Right forelimb (tissue), 1 donor: ENCODE results near the gene SERGEF.

Experiments
- DNase-seq: peaks from one replicate; pipeline ENCODE4 v3.0.0-alpha.2; 2018

Gene SERGEF

GRCh38 chr11:17745023-17745772 lies 267.6 kb downstream of the SERGEF start:
- DNase-seq, result no peak

- no peak for DNase-seq
These were observed 268.5 kb downstream of the SERGEF start for GRCh38 chr11:17744151-17744940.

GRCh38 chr11:17743808-17744119 lies 269.1 kb downstream of the SERGEF start:
- DNase-seq, result no peak

- DNase-seq, result no peak
These were observed 269.6 kb downstream of the SERGEF start for GRCh38 chr11:17743026-17743807.

GRCh38 chr11:17742019-17742418 lies 270.8 kb downstream of the SERGEF start:
- no peak for DNase-seq

GRCh38 chr11:17741487-17741886 lies 271.4 kb downstream of the SERGEF start:
- no peak for DNase-seq

GRCh38 chr11:17740649-17741235 lies 272.1 kb downstream of the SERGEF start:
- DNase-seq, result no peak

GRCh38 chr11:17739945-17740338 lies 272.9 kb downstream of the SERGEF start:
- DNase-seq, result no peak

- DNase-seq, result no peak
These were observed 274.5 kb downstream of the SERGEF start for GRCh38 chr11:17738151-17738973.
